ENCODE measurements around the gene PLEKHG3. TPM values are rescaled to one million over a fixed set of nuclear protein-coding genes. Genes with fewer than 3 reads are reported as not detected.

PLEKHG3 gene
- total RNA-seq, 1 experiment from 2014 or later: 22.4 TPM

- peaks cover 15% of the 10 kb centered on the region for H3K4me1 ChIP-seq
- no peak for DNase-seq
- no peaks in the 10 kb centered on the region for H3K27me3 ChIP-seq
Observed at GRCh38 chr14:64707661-64708060, 3.4 kb downstream of the PLEKHG3 start.

GRCh38 chr14:64708148-64709004, 4.2 kb downstream of the PLEKHG3 start:
- H3K27ac ChIP-seq: no peak overlapping the region
- no peak overlapping the region for H3K4me3 ChIP-seq
- no peaks in the 10 kb centered on the region for H3K27me3 ChIP-seq
- peaks cover 4% of the 10 kb centered on the region for H3K9me3 ChIP-seq (replicated peaks)
- H3K36me3 ChIP-seq: no peaks in the 10 kb centered on the region; the same call in 1 of the 2 replicates
- no peak for DNase-seq
- peaks cover 12% of the 10 kb centered on the region for H3K4me1 ChIP-seq

More at GRCh38 chr14:64707661-64708060, 3.4 kb downstream of the PLEKHG3 start:
- Histone ChIP-seq H3K9me3 (replicated peaks) (no peaks in the 10 kb centered on the region), H3K4me3 (no peak overlapping the region), H3K36me3 (no peaks in the 10 kb centered on the region; the same call in 1 of the 2 replicates), H3K27ac (no peak overlapping the region)

GRCh38 chr14:64709126-64709525, 4.9 kb downstream of the PLEKHG3 start:
- Histone ChIP-seq H3K36me3 (no peaks in the 10 kb centered on the region; the same call in 1 of the 2 replicates), H3K4me3 (no peak overlapping the region), H3K27ac (no peak overlapping the region), H3K4me1 (peaks cover 10% of the 10 kb centered on the region), H3K27me3 (no peaks in the 10 kb centered on the region), H3K9me3 (replicated peaks) (peaks cover 11% of the 10 kb centered on the region)
- DNase-seq: no peak

GRCh38 chr14:64711039-64711438, 6.8 kb downstream of the PLEKHG3 start:
- Histone ChIP-seq H3K27ac (no peak overlapping the region), H3K4me1 (peaks cover 6% of the 10 kb centered on the region), H3K4me3 (no peak overlapping the region), H3K9me3 (replicated peaks) (peaks cover 11% of the 10 kb centered on the region), H3K36me3 (no peaks in the 10 kb centered on the region; the same call in 1 of the 2 replicates), H3K27me3 (no peaks in the 10 kb centered on the region)
- DNase-seq: no peak

DNA sequence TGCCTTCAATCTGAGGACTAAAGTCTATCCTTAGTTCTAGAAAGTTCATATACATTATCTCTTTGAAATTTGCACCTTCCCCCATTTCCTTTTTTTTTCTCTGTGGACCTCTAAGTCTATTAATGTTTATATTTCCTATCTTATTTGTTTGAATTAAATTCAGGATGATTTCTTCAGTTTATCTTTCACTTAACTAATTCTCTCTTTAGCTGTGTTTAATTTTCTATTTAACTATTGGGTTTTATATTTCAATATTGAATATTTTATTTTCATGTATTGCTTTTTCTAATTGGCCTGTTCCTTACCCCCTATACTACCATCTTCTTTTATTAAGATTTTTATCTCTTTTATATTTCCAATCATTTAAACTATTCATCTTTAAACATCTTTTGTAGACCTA, 9.5 kb downstream of the PLEKHG3 start:
- no peaks in the 10 kb centered on the region; the same call in 1 of the 2 replicates for H3K36me3 ChIP-seq
- peaks cover 11% of the 10 kb centered on the region for H3K9me3 ChIP-seq (replicated peaks)
- no peak for DNase-seq

GRCh38 chr14:64714432-64715025, 10.3 kb downstream of the PLEKHG3 start:
- H3K27me3 ChIP-seq: no peaks in the 10 kb centered on the region
- no peak overlapping the region for H3K4me3 ChIP-seq
- DNase-seq: no peak
- no peak overlapping the region for H3K27ac ChIP-seq
- peaks cover 11% of the 10 kb centered on the region for H3K4me1 ChIP-seq
- H3K36me3 ChIP-seq: peaks cover under 1% of the 10 kb centered on the region; the same call in 1 of the 2 replicates
- peaks cover 11% of the 10 kb centered on the region for H3K9me3 ChIP-seq (replicated peaks)

More for the DNA sequence above, 9.5 kb downstream of the PLEKHG3 start:
- H3K4me1 ChIP-seq: peaks cover 11% of the 10 kb centered on the region
- no peak overlapping the region for H3K27ac ChIP-seq
- no peaks in the 10 kb centered on the region for H3K27me3 ChIP-seq
- no peak overlapping the region for H3K4me3 ChIP-seq

GRCh38 chr14:64715146-64715627, 11.0 kb downstream of the PLEKHG3 start:
- Histone ChIP-seq H3K36me3 (peaks cover 5% of the 10 kb centered on the region; the same call in 1 of the 2 replicates), H3K9me3 (replicated peaks) (peaks cover 11% of the 10 kb centered on the region), H3K4me3 (no peak overlapping the region), H3K27me3 (no peaks in the 10 kb centered on the region), H3K4me1 (peaks cover 11% of the 10 kb centered on the region), H3K27ac (no peak overlapping the region)
- DNase-seq: no peak

DNA sequence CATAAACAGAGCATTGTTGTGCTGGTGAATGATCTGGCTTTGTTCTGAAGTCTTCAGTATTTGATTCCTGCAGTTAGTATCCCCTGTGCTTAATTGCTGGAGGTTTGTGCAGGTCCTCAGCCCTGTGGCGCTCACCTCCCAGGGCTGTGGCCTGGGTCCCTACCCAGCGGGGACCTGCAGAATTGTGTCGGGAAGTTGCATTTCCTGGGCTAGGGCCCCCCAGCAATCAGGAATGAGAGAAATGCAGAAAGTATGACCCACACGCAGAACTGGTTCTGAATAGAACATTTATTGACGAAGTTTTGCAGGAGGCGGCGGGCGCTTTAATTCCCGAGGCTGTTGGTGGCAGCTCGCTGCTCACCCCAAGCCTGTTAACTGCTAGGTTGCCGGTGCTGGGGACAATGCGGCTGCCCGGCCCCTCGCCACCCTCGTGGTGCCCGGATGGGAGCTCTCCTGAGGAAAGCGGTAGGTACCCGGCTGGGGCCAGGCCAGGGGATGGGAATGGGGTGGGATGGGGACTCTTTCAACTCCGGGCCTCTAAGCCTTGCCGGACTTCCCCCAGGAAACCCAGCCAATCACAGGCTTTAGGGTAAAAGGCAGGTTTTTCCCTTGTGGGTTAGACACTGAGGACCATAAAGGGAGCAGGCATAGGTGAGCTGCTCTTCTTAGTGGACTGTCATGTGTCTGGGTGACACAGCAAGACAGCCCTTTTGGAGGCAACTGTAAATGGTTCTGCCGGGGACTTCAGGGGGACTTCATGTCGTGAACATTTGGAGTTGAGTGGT, 11.6 kb downstream of the PLEKHG3 start:
- no peak overlapping the region for H3K4me3 ChIP-seq
- DNase-seq: no peak
- H3K27me3 ChIP-seq: no peaks in the 10 kb centered on the region
- peaks cover 5% of the 10 kb centered on the region; the same call in 1 of the 2 replicates for H3K36me3 ChIP-seq
- peaks cover 13% of the 10 kb centered on the region for H3K4me1 ChIP-seq
- peaks cover 11% of the 10 kb centered on the region for H3K9me3 ChIP-seq (replicated peaks)
- H3K27ac ChIP-seq: no peak overlapping the region

- Histone ChIP-seq H3K4me1 (peaks cover 32% of the 10 kb centered on the region), H3K4me3 (no peak overlapping the region)
- peak; percentile 38 to 40 for DNase-seq
Observed at GRCh38 chr14:64717870-64718269, 13.6 kb downstream of the PLEKHG3 start.

GRCh38 chr14:64718762-64719161, 14.5 kb downstream of the PLEKHG3 start:
- Histone ChIP-seq H3K27ac (no peak overlapping the region), H3K9me3 (replicated peaks) (peaks cover 4% of the 10 kb centered on the region), H3K36me3 (peaks cover 5% of the 10 kb centered on the region; the same call in 1 of the 2 replicates), H3K4me1 (peaks cover 32% of the 10 kb centered on the region), H3K4me3 (no peak overlapping the region), H3K27me3 (no peaks in the 10 kb centered on the region)
- no peak for DNase-seq

More at GRCh38 chr14:64717870-64718269, 13.6 kb downstream of the PLEKHG3 start:
- Histone ChIP-seq H3K27me3 (no peaks in the 10 kb centered on the region), H3K27ac (no peak overlapping the region), H3K36me3 (peaks cover 5% of the 10 kb centered on the region; the same call in 1 of the 2 replicates), H3K9me3 (replicated peaks) (peaks cover 11% of the 10 kb centered on the region)

- H3K4me1 ChIP-seq: peaks cover 34% of the 10 kb centered on the region
- H3K9me3 ChIP-seq (replicated peaks): no peaks in the 10 kb centered on the region
- DNase-seq: no peak
- H3K4me3 ChIP-seq: no peak overlapping the region
- peaks cover 5% of the 10 kb centered on the region; the same call in 1 of the 2 replicates for H3K36me3 ChIP-seq
- no peak overlapping the region for H3K27ac ChIP-seq
- H3K27me3 ChIP-seq: no peaks in the 10 kb centered on the region
Observed at GRCh38 chr14:64719601-64720000, 15.4 kb downstream of the PLEKHG3 start.

DNA sequence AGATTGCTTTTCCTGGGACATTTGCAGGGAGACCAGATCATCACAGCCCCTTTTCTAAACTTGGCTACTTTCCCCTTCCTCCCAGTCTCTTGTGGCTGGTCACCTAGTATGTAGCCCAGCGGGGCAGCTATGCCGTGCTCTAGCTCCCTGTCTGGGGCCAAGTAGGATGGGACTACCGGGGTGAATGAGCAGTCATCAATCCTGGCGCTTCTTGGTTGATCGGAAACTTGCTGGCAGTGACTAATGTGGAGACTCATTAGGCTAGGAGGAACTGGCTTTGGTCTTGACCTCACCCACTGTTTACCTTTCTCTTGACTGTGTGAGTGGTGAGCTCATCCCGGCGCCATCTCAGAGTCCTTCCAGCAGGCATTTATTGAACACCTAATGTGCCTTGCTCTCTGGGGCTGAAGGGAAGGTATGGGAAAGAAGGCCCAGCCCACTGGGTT, 15.9 kb downstream of the PLEKHG3 start:
- no peak for DNase-seq
- H3K36me3 ChIP-seq: peaks cover 5% of the 10 kb centered on the region; the same call in 1 of the 2 replicates
- no peaks in the 10 kb centered on the region for H3K9me3 ChIP-seq (replicated peaks)
- H3K27ac ChIP-seq: no peak overlapping the region
- no peak overlapping the region for H3K4me3 ChIP-seq
- peaks cover 39% of the 10 kb centered on the region for H3K4me1 ChIP-seq
- H3K27me3 ChIP-seq: no peaks in the 10 kb centered on the region

DNA sequence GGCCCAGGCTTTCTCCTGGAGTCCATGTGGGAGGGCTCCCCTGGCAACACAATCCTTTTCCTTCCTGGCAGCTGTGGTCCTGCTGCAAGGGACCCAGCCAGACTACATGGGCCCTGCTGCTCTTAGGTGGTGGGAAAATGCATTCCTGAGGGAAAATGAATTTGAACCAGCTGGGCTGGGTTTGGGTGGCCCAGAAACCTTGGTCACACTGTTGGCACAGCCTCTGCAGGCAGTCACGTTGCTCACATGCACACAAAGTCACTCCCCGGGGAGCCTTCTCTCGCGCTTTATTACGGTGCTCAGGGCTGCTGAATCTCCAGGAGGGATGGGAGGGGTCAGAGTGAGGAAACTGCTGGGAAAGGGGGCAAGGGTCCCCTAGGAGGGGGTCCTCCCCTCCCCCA, 17.2 kb downstream of the PLEKHG3 start:
- Histone ChIP-seq H3K36me3 (peaks cover 5% of the 10 kb centered on the region; the same call in 1 of the 2 replicates), H3K27ac (peak overlapping the region; percentile 41), H3K27me3 (no peaks in the 10 kb centered on the region), H3K9me3 (replicated peaks) (no peaks in the 10 kb centered on the region), H3K4me1 (peaks cover 52% of the 10 kb centered on the region), H3K4me3 (no peak overlapping the region)
- DNase-seq: peak; percentile 72 to 77

- DNase-seq: no peak
- no peak overlapping the region for H3K4me3 ChIP-seq
- no peaks in the 10 kb centered on the region for H3K9me3 ChIP-seq (replicated peaks)
- H3K27me3 ChIP-seq: no peaks in the 10 kb centered on the region
- H3K27ac ChIP-seq: peak overlapping the region; percentile 41; the same call in 1 of the 2 replicates
- H3K4me1 ChIP-seq: peaks cover 57% of the 10 kb centered on the region
- H3K36me3 ChIP-seq: peaks cover 5% of the 10 kb centered on the region; the same call in 1 of the 2 replicates
Observed at GRCh38 chr14:64721899-64722298, 17.7 kb downstream of the PLEKHG3 start.

Measured in SJCRH30 (cell line).